T-helper 1 cell treated with Interleukin-12 subunit alpha and Interleukin-12 subunit beta and Interleukin-4 antibody, amounts not matched to agents 30 ng/mL and 1 ng/mL, for 36 hours (primary cell): ENCODE results near the gene CTNNA2. TPM values are rescaled to one million over a fixed set of nuclear protein-coding genes. Genes with fewer than 3 reads are reported as not detected.

Experiments used
- intact Hi-C: fragments of 100-400 bp; cut with micrococcal nuclease; formaldehyde crosslinking; loops from one replicate; pipeline ENCODE4 v1.15.1; 2024
- total RNA-seq: library from RNA; stranded (reverse); gene quantifications from 2 replicates; pipeline ENCODE4 v1.2.3, GENCODE V29; 2022

CTNNA2 gene
- total RNA-seq, 1 donor from 2014 or later, result not detected

DNA sequence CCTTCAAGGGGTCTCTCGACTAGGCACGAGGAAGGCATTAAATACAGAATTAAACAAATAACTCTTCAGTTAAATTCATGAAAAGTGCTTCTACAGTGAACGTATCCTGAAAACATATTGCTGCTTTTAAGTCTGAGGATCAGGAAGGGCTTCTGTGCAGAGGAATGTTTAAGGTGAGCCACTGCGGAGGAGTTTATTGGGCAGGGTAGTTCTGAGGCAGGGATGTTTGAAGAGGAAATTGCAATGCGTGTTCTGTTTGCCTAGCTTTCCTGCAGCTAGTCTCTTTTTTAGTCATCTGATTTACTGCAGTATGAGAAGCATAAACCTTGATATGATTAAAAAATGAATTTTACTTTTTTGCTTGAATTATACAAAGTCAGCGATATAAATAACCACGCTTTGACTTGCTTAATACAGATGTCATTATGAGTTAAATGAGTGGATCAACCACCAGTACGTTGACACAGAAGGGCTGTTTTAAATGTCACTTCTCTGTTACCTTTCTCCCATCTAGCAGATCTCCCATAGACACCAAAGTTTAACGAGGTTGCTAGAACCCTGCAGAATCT lies 98.7 kb downstream of the CTNNA2 start:
- intact Hi-C loops, result no loop called here

DNA sequence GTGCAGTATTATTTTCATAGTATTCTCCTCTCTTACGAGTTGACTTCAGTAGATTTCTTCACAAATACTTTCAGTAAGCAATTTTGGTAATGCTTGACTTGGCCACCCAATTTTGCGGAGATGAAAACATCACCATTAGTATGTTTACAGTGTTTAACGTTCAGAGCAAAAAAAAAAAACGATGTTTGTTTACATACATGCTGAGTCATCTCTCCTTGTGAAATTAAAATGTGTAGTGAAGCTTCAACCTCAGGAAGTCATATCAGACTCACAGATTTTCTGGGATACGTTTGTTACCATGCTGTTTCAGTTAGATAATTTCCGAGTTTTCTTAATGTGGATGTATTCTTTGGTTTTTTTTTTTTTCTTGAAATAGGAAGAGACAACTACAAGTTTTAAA lies 100.1 kb downstream of the CTNNA2 start:
- intact Hi-C loops, result no loop called here

DNA sequence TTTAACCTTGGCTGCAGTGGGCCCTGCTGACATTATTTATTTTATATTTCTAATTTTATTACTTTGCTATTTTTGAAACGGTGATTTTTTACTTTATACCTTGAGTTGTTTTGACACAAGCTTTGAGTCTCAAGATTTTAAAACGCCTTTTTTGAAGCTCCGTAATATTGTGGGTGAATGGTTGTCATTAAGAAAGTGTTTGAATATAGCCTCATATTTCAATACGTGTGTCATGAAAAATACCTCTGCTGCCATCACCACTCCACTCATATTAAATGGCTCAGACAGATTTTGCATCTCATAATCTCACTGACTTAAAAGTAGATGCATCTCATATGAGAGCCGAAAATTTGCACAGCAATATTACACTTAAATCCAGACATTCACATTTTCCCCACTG lies 106.6 kb downstream of the CTNNA2 start:
- intact Hi-C loops, result no loop called here

DNA sequence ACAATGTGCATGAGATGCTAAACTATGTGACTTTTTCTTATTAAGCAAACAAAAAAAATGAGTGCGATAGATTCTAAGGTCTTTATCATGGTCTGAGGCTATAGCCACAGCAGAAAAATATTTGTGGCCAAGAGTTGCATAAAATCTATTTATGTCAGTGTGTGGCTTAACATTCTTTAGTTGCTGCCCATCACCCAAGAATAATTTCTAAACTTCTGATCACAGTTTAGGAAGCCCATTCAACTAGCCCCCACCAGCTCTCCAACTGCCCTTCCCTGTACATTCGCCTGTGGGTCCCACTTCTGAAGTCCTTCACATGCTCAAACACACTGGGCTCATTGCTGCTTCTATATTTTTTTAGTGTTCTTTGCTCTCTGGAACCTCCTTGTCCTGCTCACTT lies 107.1 kb downstream of the CTNNA2 start:
- intact Hi-C loops, result no loop called here

DNA sequence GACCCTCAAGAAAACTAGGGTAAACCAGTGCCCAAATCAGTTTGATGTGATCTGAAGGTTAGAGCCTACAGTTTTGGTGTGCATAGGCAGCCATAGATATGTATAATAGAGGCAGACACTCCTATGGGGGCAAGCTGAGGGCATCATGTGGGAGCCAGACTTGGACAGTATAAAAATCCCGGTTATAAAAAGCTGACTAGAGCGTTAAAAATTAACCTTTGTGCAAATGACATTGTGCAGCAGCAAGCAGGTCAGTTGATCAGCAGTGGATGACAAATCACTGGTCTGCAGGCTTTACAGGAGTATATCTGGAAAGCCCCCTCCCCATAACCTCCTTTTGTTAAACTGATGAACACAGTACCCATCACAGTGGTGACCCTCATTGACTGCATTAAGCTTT lies 107.8 kb downstream of the CTNNA2 start:
- intact Hi-C loops, result no loop called here

DNA sequence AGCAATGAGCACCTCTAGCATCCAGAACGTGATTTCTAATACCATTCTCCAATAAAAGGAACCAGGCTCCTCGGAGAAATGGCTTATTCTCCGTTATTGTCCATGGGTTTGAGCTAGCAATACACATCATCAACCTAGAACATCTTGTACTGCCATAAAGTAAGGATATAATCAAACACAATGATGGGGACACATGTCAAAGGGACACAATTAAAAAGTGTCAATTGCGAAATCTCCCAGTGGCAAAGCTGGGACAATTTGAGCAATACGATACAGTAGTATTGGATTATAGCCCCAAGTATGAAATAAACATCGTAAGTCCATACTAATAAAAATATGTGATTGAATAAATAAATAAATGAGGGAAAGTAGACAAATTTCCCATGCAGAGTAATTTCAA lies 108.4 kb downstream of the CTNNA2 start:
- intact Hi-C loops, result no loop called here

DNA sequence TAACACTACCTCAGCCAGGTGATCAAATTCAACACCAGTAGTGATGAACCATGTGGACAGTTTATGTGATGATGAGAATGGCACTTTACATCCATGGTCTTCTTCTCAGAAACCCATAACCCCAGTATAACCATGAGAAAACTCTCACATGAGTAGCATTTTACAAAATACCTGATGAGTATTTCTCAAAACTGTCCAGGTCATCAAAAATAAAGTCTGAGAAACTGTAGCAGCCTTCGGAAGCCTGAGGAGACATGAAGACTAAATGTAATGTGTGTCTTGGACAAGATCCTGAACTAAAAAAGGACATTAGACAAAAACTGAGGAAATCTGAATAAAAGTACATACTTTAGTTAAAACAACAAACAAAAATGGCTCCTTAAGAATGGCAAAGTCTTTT lies 108.9 kb downstream of the CTNNA2 start:
- intact Hi-C loops, result no loop called here

DNA sequence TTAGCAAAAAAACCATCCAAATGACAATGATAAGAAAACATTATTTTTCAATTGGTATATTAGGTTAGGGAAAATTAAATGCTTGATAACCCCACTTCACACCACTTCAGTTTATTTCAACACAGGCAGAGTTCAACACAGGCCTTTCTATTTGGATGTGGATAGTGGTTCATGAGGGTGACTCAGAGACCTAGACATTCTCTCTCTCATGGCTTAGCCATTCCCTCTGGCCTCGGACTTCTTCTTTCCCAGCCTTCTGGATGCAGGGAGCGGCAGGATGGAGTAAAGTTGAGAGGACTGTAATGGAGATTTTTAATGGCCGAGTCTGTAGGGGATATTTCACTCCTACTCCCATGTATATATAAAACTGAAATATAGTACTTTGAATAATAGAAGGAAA lies 109.7 kb downstream of the CTNNA2 start:
- intact Hi-C loops, result no loop called here

DNA sequence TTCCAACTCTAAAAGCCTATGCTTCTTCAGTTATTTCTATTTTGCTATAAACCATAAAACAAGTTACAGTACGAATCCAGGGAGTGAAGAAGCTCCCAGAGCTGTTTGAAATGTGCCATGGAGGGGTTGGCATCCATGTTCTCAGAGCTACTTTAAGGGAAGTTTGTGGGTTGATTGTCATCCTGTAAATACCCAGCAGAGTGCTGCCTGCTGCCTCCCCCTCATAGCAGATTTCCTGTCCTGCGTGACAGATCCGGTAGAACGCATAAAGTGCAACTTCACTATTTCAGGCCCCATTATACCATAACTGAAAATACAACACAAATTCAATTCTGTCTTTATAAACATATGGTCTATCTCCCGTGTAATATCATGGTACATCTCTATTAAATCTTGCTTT lies 114.4 kb downstream of the CTNNA2 start:
- intact Hi-C loops, result no loop called here

DNA sequence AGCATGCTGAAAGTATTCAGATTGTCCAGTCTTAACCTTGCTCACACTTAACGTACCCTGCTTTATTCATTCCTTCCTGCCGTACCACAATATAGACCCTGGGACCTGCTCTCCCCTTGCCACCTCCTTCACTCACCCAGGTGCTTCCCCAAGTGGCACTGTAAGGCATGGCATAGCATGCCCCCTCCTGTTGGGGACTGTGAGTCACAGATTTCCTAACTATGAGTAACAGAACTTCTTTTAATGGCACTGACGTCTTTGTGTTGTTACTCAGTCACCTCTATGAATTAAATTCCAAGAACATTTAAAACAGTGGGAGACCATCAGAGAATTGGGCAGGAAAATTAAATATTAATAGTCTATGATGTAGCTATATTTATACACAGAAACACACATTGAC lies 117.2 kb downstream of the CTNNA2 start:
- intact Hi-C loops, result no loop called here

DNA sequence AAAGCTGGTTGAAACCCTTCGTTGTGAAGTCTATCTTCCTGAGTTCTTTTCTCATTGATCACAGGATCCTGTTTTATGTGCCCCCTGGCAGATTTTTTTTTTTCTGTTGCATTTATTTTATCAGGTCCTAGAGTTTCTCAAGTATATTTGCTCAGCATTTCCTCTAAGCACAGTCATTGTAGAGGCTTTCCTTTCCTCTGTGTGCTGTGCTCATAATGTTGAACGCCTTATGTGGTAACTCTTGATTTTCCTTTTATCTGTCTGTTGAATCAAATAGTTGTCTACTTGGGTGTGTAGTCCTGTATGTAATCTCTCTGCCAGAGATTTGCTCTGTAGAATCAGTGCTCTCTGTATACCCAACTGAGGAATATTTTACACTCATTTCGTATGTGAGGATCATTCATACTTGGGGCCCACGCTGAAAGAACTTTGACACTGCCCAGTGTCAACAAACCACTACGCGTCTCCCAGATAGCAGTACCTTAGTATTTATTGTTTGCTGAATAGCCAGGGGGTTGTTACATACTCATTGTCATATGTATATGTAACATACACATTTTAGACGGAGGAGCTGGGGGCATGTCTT lies 118.2 kb downstream of the CTNNA2 start:
- intact Hi-C loops, result no loop called here

DNA sequence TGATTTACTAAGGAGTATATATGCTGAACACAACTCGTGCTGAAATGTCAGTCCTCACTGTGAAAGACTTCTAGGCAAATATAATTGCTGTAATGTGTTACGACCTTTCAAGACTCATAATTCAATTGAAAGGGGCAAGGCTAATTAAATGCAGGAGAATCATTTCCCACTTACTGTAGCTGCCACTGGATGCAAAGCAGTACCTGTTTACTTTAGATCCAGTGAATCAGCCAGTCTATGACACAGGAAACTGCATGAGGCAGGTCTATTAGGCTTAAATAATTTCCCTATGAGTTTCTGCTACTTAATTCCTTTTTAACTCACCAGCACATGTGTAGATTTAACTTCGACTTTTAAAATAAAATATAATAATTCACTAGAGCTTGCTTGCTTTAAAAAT lies 125.6 kb downstream of the CTNNA2 start:
- intact Hi-C loops, result no loop called here

DNA sequence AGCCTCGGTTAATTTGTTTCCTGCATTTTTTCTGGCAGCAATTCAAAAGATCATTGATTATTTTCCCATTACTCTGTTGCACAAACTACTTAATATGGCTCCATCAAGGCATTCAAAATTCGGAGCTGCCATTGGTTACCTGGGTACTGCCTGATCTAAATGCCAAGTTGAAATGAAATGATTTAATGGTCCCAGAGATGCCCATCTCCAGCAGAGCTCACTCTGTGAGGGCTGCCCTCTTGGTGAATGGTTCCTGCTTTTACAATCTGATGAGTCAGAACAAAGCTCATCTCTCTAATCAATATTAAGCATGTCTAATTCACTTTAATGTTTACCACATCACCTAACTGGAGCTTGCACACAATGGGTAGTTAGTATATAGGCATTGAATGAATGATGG lies 126.1 kb downstream of the CTNNA2 start:
- intact Hi-C loops, result no loop called here

DNA sequence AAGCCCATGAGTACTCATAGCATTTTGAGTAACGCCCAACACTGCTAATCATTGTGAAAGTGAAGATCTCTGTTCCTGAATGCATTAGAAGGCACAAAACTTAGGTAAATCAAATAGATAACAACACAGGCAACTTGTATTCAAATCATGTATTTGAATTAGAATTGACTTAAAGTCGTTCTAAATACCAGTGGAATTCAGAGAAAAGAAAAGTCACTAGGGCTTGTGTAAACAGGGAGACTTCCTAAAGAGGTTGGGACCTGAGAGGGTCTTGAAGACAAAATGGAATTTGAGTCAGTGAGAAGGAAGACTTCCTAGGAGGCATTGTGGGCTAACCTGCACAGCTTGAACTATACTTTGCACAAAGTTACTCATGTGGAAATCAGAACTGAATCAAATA lies 127.2 kb downstream of the CTNNA2 start:
- intact Hi-C loops, result no loop called here

DNA sequence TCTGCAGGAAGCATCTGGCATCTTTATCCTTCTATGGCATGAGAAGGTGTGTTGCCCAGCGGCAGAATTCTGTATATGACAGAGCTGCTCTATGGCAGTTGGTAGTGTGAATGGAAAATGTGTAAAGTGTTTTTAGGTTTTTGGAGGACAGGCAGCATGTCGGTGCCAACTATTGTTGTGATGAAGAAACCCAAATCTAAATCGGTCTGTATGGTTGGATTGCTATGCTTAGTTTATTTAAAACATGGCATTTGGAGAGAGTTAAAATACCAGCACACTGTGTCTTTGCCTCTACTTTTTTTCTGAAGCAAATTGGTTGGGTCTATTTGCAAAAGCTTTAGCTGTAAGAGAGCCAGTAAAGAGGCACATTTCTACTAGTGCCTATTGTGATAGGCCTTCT lies 136.7 kb downstream of the CTNNA2 start:
- intact Hi-C loops, result no loop called here

DNA sequence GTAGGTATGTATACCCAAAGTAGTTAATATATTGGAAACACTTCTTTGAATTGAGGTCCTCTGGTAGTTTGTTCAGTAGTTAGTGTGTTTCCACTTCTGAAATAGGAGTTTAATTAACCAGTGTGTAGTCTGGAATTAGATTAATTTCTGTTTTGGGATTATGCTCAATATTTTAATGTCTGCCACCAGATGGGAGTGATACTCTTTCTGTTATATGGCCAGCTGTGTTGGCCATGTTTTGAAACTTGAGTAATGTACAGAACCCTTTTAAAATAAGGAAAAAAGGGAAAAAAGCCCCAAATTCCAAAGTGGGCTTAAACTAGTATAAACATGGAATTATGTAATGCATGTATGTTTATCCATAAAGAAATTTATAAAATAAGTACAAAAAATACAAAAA lies 147.7 kb downstream of the CTNNA2 start:
- intact Hi-C loops, result no loop called here

DNA sequence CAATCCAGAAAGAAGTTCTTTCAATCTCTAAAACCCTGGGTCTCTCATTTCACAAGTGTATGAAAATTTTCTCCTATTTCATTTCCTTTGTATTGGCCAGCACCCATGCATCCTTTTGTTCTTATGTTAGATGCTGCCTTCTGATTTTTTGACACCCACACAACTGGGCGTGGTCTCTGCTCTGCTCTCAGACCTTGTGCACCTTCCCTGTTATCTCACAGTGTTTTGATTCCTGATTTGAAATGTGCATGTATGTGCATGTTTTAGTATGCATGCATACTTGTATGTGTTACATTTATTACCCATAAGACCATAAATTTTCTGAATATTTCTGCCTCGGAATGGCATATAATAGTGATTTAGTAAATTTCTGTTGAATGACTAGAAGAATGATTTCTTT lies 152.2 kb downstream of the CTNNA2 start:
- intact Hi-C loops, result no loop called here

DNA sequence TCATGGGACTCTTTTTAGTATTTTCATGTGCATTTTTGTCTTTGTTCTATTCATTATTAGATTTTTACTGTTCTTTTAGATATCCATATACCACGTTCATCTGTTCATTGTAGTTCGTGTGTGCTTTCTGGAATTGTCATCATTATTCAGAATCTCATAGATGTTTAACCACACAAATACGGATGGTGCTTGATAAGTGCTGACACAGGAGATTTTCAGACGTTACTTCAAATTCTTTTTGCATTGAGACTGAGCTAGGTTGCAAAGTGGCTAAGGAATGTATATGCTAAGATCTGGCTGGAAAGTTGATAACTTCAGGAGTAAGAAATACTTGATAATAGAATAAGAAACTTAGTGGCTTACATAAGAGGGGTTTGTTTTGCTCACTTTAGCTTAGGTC lies 153.6 kb downstream of the CTNNA2 start:
- intact Hi-C loops, result no loop called here

DNA sequence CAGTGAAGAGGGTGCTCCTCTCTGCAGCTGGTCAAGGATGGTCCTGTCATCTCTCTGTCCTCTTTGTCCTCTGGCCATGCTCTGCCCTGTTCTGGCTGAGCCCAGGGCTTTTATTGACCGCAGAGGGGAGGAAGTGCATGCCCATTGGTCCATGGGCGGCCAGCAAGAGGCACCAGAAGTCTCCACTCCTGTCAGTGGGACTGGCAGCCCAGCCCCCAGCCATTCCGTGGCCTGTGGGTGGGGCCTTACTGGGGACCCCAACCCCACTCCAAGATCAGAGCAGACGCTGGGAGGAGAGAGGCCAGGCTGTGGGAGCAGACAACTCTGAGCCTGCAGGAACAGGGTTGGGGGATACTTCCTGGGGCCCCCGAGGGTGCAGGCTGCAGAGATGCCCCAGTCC lies 156.9 kb downstream of the CTNNA2 start:
- intact Hi-C loops, result no loop called here

DNA sequence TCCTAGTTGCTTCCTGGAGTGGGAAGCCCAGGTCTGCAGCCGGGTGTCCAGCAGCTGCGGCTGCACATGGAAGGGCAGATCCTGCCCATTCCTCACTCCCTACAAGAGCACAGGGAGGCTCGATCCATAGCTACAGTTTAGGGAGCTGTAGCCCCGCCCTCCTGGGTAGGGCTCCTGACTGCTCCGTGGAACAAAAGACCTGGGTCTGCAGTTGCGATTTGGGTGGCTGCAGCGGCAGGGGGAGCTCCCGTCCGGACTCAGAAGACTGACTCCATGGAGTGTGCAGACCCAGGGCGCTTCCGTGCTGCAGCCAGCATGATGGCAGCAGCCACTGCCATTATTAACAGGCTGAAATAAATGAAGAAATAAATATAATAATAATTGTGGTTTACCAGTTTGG lies 157.3 kb downstream of the CTNNA2 start:
- intact Hi-C loops, result no loop called here

DNA sequence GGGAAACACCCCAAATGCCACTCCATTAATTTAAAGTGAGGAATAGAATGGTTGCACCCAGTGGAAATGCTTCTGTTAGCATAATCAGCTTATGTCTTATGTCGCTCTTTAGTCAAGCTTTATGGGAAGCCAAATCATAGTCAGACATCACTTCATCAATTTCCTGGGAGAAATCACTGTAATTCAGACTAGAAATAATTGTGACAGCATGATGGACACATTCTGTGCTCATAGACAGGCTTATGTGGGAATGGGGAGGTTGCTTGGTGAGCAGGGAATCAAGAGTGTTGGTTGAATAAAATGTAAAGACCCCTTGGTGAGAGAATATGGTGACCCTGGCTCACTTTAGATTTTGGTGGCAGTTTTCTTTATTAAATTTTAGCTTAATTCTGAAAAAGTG lies 174.0 kb downstream of the CTNNA2 start:
- intact Hi-C loops, result no loop called here

DNA sequence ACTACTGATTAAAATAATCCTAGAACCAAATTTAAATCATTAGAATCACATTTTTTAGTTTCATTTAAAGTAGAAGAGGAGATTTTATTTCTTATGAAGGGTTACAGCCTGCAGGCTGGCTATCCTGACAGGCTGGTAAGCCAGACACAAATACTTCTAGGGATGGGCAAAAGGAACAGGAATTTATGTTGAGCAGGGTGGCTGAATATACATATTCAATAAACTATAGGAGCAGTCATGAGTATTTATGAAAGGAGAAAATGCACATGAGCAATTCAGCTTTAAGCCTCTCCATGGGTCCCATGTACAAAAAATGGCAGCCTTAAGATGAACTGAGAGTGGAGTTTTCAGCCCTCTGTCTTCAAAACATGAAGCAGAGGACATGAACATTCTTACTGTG lies 182.4 kb downstream of the CTNNA2 start:
- intact Hi-C loops, result no loop called here

DNA sequence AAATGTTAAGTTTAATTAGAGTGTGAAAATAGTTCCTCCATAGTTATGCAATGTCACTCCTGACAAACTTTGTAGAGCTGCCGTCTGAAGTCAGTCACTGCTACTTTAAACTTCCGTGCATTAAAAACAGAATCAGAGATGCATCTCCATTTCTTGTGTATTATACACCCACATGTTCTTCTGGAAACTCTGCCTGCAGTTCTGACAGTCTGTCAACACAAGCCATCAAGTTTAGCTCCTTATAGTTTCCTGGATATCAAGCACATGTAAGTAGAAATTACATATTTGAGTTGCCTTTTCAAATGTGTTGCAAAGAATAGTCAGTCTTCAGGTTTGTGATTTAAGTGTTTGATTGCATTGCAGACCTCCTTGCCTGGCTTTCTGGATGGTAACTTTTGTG lies 184.3 kb downstream of the CTNNA2 start:
- intact Hi-C loops, result no loop called here

DNA sequence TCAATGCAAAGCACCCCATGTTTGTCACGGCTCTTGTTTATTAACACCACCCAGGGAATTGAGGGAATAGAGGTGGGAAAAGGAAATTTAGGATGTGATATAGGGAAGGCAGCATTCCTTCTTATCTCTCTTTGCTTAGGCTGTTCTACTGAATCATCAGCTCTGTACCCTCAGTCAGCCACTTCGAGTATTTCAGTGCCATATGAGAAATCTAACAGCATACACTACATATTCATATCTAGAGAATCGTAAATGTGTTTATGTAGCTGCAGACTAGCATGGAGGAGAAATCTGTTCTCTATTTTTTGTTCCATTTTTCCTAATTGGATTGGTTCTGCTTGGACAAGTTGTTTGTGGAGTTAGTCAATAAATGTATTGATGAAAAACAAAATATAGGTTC lies 187.8 kb downstream of the CTNNA2 start:
- intact Hi-C loops, result no loop called here
